ENCODE data around the gene SPTLC2.
A peak's percentile ranks its signal among the peaks of the same experiment; 100 is the strongest.

The SPTLC2 gene

DNA sequence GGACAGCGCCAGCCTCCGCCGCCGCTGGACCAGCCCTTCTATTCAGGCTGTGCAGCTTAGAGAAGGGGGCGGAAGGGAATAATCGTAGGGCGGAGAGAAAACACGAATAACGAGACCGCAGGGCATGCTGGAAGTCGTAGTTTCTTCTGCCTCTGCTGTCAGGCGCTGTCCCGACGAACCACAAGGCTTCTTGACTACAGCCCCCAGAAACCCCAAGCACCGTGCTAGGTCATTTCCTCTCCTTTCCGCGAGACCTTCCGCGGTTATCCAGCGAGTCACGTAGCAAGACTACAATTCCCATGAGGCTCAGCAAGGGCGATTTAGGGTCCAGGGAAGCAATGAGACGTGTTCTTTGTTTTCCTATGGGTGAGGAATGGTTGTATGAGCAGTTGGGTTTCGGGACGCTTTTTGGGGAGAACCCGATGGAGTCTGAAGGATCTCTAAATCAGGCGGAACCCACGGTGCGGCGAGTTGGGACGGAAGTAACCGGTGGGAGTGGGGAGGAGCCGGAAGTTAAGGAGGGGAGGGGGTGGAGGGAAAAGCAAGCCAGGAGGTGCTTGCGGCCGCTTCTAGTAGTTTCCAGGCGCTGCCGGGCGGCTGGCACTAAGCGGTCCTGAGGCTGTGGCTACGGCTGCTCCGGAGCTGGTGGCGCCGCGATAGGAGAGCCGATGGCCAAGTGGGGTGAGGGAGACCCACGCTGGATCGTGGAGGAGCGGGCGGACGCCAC, 158.8 kb downstream of the SPTLC2 start, which contains the start of the genes AHSA1 and VIPAS39:
Gene AHSA1, plus strand, starts transcription at position 572 of the 727 bp plus-strand sequence. Its CDS starts 97 bp downstream, at position 669.
Gene VIPAS39, minus strand, starts transcription at position 80 of the 727 bp plus-strand sequence. CDS start 3,499 bp downstream, outside the sequence.
- DNase-seq = peak; percentile 97 to 99

DNA sequence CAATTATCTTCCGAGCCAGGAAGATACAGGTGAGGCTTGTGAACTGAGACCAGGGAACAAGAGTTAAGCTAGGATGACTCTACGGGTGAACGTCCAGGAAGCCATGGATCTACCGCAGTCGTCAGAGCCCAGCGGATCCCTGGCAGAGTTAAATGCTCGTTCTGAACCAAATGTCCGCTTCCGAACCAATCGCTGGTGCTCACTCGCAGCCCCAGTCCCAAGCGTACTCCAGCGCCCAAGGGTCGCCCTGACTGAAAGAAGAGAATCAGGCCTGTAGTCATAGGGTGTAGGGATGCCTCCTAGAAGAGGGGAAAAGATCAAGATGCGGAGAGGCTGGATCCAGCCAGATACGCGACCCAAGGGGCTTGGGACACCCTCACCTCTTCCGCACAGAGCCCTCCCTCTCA, 159.3 kb downstream of the SPTLC2 start:
- no peak for DNase-seq
